ENCODE data around the gene EHMT1. TPM values are rescaled to one million over a fixed set of nuclear protein-coding genes. Genes with fewer than 3 reads are reported as not detected.

The EHMT1 gene
- total and polyA plus RNA-seq, 2 of the 13 experiments (the other 11 are each of a cell fraction or from before 2014, with no cell fraction given) = 23.0 to 27.1 TPM

- TF ChIP-seq HMGXB4 (CRISPR knock-in tag; IDR thresholded peaks at IDR 0.05; ENCODE audit: borderline replicate concordance in 1 of 2, low read depth in 1 of 2) = peak; percentile 34 to 39; a peak in 2 of 4 replicates
- TF ChIP-seq PRPF4 (IDR thresholded peaks at IDR 0.05; ENCODE audit: low read depth, low read length, poor library complexity, severe bottlenecking) = no peak
- 0 out of 2 replicates have a peak, but pooled peaks have one; percentile 16 for TF ChIP-seq GMEB1 (CRISPR knock-in tag; IDR thresholded peaks at IDR 0.05; ENCODE audit: borderline replicate concordance)
- peak; percentile 45; the same call in 1 of the 2 replicates for TF ChIP-seq HNF4G (IDR thresholded peaks at IDR 0.05; ENCODE audit: borderline replicate concordance, low read depth, low read length)
- no peak for TF ChIP-seq HNF4G (CRISPR knock-in tag; IDR thresholded peaks at IDR 0.05; ENCODE audit: borderline replicate concordance, low read depth)
- peak; percentile 18; the same call in 1 of the 2 replicates for TF ChIP-seq MED1 (CRISPR knock-in tag; IDR thresholded peaks at IDR 0.05)
- 0 out of 2 replicates have a peak, but pooled peaks have one; percentile 15 for TF ChIP-seq ZBTB26 (CRISPR knock-in tag; IDR thresholded peaks at IDR 0.05; ENCODE audit: borderline replicate concordance)
- 0 out of 2 replicates have a peak, but pooled peaks have one; percentile 27 for TF ChIP-seq MYC (CRISPR knock-in tag; IDR thresholded peaks at IDR 0.05; ENCODE audit: borderline replicate concordance)
- peak; percentile 64 for TF ChIP-seq IKZF4 (CRISPR knock-in tag; IDR thresholded peaks at IDR 0.05; ENCODE audit: borderline replicate concordance, low read depth, not compliant biosample characterization)
- peak; percentile 47; the same call in 1 of the 3 replicates for TF ChIP-seq MXI1 (IDR thresholded peaks at IDR 0.05; ENCODE audit: borderline replicate concordance, low read depth, low read length)
- no peak for TF ChIP-seq ARID3A (IDR thresholded peaks at IDR 0.05; ENCODE audit: low read depth, low read length)
- no peak for TF ChIP-seq LCORL (IDR thresholded peaks at IDR 0.05)
- peak; percentile 46; the same call in 1 of the 2 replicates for TF ChIP-seq LCORL (CRISPR knock-in tag; IDR thresholded peaks at IDR 0.05)
- TF ChIP-seq MBNL3 (CRISPR knock-in tag; conservative IDR thresholded peaks at IDR 0.05) = no peak
- no peak for TF ChIP-seq MIXL1 (CRISPR knock-in tag; IDR thresholded peaks at IDR 0.05)
Measured at GRCh38 chr9:137694962-137695875, 76.4 kb downstream of the EHMT1 start (continued).

Measured in HepG2 (cell line).